Thyroid gland (tissue), 4 donors: ENCODE results near the gene POMGNT1.

Experiments used
- POLR2A ChIP-seq, 2 donors: fragments of 450-650 bp; IDR thresholded peaks; one replicate each; pipeline ENCODE4 v1.6.1; 2017; ENCODE audit warnings: antibody characterized with exemption in 2 of 2, mild to moderate bottlenecking in 2 of 2, moderate library complexity in 1 of 2
- TF ChIP-seq, protein P1 (sequence below), 6 experiments: fragments of 200-600 bp in 3 of 6; fragments of 450-650 bp in 3 of 6; sonication (generic) in 3 of 6; IDR thresholded peaks; one replicate each; pipeline ENCODE4 v1.5.1; 2016 to 2019; ENCODE audit warnings: antibody characterized with exemption in 6 of 6, mild to moderate bottlenecking in 2 of 6, inconsistent platforms in 1 of 6, moderate library complexity in 1 of 6

DNA sequence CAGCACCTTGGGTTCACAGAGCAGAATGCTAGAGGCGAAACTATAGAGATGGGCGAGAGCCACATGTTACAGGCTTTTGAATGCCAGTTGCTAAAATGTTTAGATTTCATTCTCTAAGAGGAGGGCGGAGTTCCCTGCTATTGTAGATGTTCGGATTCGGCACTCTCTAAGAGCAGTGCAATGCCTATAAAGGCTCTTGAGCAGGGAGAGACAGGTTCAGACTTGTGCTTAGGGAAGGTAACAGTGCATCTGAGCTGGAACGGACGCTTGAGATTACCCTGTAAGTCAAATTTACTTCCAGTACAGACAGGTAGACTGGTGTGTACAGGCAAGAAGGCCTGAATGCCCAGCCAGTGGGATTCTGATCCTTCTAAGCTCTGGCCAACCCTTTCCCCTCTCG is 20.2 kb upstream of the POMGNT1 start:
- TF ChIP-seq, protein P1, sequence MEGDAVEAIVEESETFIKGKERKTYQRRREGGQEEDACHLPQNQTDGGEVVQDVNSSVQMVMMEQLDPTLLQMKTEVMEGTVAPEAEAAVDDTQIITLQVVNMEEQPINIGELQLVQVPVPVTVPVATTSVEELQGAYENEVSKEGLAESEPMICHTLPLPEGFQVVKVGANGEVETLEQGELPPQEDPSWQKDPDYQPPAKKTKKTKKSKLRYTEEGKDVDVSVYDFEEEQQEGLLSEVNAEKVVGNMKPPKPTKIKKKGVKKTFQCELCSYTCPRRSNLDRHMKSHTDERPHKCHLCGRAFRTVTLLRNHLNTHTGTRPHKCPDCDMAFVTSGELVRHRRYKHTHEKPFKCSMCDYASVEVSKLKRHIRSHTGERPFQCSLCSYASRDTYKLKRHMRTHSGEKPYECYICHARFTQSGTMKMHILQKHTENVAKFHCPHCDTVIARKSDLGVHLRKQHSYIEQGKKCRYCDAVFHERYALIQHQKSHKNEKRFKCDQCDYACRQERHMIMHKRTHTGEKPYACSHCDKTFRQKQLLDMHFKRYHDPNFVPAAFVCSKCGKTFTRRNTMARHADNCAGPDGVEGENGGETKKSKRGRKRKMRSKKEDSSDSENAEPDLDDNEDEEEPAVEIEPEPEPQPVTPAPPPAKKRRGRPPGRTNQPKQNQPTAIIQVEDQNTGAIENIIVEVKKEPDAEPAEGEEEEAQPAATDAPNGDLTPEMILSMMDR (IDR thresholded peaks at IDR 0.05) = no peak
- peak in 1 of 2 donors; percentile 8 for TF ChIP-seq POLR2A (IDR thresholded peaks at IDR 0.05)
